Measurements from ENCODE around the gene SBNO2. TPM values are rescaled to one million over a fixed set of nuclear protein-coding genes. Genes with fewer than 3 reads are reported as not detected.

SBNO2 gene
- total and polyA plus RNA-seq, 2 donors (not counting 3 experiments of a cell fraction or from before 2014, with no cell fraction given): 31.4 to 65.7 TPM

DNA sequence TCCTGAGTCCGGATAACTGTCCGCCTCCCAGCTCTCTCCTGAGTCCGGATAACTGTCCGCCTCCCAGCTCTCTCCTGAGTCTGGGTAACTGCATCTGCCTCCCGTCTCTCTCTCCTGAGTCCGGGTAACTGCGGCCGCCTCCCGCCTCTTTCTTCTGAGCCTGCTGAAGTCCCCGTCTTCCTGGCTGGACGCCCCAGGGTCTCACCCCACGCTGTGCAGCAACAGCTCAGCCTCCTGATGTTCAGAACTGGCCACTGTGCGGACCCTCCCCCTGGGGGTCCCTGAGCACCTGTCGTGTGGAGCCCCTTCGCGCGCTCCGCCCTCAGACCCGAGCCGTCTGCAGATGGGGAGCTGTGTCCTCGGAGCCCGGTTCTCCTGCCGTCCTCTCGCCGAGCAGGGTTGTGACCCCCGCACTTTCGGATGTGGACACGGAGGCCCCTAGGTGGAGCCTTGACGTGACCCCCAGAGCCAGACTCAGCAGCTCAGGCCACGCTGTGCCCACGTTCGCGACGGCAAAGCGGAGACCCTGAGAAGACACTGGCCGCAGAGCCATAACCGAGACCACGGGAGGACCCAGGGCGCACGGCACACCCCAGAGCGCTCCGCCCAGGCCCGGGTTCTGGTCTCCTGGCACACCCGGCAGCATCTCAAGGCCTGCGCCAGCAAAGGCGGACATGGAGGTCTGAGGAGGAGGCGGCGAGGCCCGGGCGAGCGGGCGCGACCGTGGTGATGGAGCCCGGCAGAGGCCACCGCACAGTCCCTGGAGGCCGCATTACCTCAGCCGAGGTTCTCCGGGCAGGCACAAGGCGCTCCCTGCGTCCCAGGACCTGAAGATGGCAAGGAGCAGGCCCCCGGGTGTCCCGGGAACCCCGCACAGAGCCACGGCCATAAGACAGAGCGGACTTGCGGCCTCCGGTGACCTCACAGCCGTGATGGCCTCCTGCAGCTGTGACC is 15.9 kb downstream of the SBNO2 start:
- no peak for DNase-seq (ENCODE audit: low read depth, low spot score)
- TF ChIP-seq MYC (IDR thresholded peaks at IDR 0.05; ENCODE audit: low read depth, low read length) (no peak), MAX (IDR thresholded peaks at IDR 0.05; ENCODE audit: insufficient read depth, insufficient read length) (no peak), CTCF (IDR thresholded peaks at IDR 0.05; ENCODE audit: extremely low read depth in 1 of 2, insufficient read depth in 1 of 2, low read depth in 1 of 2, low read length in 2 of 2) (no peak), POLR2AphosphoS5 (IDR thresholded peaks at IDR 0.05; ENCODE audit: insufficient read depth, low read depth, low read length) (no peak), JUN (IDR thresholded peaks at IDR 0.05; ENCODE audit: borderline replicate concordance, insufficient read depth, insufficient read length, low read depth) (no peak), EZH2 (IDR thresholded peaks at IDR 0.05; ENCODE audit: borderline replicate concordance, low read depth, low read length, severe bottlenecking) (no peak), GATA2 (IDR thresholded peaks at IDR 0.05; ENCODE audit: insufficient read depth, insufficient read length, low read depth, low read length) (no peak), POLR2A (IDR thresholded peaks at IDR 0.05; ENCODE audit: low read depth, low read length) (no peak), FOS (IDR thresholded peaks at IDR 0.05; ENCODE audit: borderline replicate concordance, insufficient read depth, low read length) (no peak)
- Histone ChIP-seq H3K4me1 (ENCODE audit: control insufficient read depth, extremely low read depth, insufficient read depth, low read length) (peaks cover 3% of the 10 kb centered on the region), H3K9me3 (replicated peaks; ENCODE audit: control insufficient read depth, insufficient read depth, low read length) (no peaks in the 10 kb centered on the region), H3K4me3 (replicated peaks in 1 of 3; ENCODE audit: insufficient read depth in 1 of 3, low read depth in 1 of 3, low read length in 3 of 3) (no peak overlapping the region), H4K20me1 (replicated peaks; ENCODE audit: control insufficient read depth, extremely low read depth, insufficient read depth, low read length) (no peaks in the 10 kb centered on the region), H3K9ac (replicated peaks; ENCODE audit: extremely low read depth, insufficient read depth, low read length) (no peak overlapping the region), H3K27ac (ENCODE audit: insufficient read depth, low read depth, low read length) (no peak overlapping the region), H3K27me3 (ENCODE audit: control insufficient read depth in 2 of 2, insufficient read depth in 2 of 2, low read length in 2 of 2) (no peaks in the 10 kb centered on the region), H3K4me2 (ENCODE audit: insufficient read depth, low read length) (no peak overlapping the region), H2AFZ (ENCODE audit: low read depth, low read length) (no peak overlapping the region), H3K36me3 (ENCODE audit: control insufficient read depth in 2 of 2, extremely low read depth in 1 of 2, insufficient read depth in 2 of 2, low read length in 2 of 2) (no peaks in the 10 kb centered on the region), H3K79me2 (ENCODE audit: control insufficient read depth, insufficient read depth, low read length) (peaks cover 12% of the 10 kb centered on the region), H3K9me1 (replicated peaks; ENCODE audit: control insufficient read depth, extremely low read depth, insufficient read depth, low read length) (no peaks in the 10 kb centered on the region)
- CTCF ChIA-PET: no interaction called here
- intact Hi-C loops (cut with micrococcal nuclease) (no loop called here), dilution Hi-C loops (cut with MboI; ENCODE audit: extremely low pct_ligation_motif_present, low sequenced_read_pairs) (no loop called here)
- no TSS peak for BruUV-seq (replicated peaks)
- POLR2A ChIA-PET: no interaction called here
- FAIRE-seq: no peak

Data from endothelial cell of umbilical vein (primary cell).